RWPE1 (cell line): ENCODE measurements around the gene CPAMD8.
A peak's percentile ranks its signal among the peaks of the same experiment; 100 is the strongest.

ENCODE experiments used
- CTCF ChIA-PET: fragments of 350-600 bp; sonication (Branson Sonifier 250); formaldehyde crosslinking; extraction: SDS; loops from one replicate; lab custom pipeline; 2021; lab: Yijun Ruan, JAX
- POLR2A ChIA-PET: fragments of 400-600 bp; formaldehyde crosslinking; extraction: SDS; loops from one replicate; lab custom pipeline; 2020; ENCODE audit warnings: antibody characterized with exemption; ENCODE audit not compliant: low non-redundant PET; lab: Yijun Ruan, JAX
- DNase-seq: peaks from one replicate; pipeline ENCODE4 v3.0.0; 2012; ENCODE audit warnings: low spot score
- H3K27ac ChIP-seq: fragments of 450-650 bp; 2 replicates; pipeline ENCODE4 v1.5.1; 2017
- CTCF ChIP-seq: fragments of 450-650 bp; conservative IDR thresholded peaks from 2 replicates; pipeline ENCODE4 v1.5.1; 2017; ENCODE audit warnings: low read depth, mild to moderate bottlenecking

CPAMD8 gene

DNA sequence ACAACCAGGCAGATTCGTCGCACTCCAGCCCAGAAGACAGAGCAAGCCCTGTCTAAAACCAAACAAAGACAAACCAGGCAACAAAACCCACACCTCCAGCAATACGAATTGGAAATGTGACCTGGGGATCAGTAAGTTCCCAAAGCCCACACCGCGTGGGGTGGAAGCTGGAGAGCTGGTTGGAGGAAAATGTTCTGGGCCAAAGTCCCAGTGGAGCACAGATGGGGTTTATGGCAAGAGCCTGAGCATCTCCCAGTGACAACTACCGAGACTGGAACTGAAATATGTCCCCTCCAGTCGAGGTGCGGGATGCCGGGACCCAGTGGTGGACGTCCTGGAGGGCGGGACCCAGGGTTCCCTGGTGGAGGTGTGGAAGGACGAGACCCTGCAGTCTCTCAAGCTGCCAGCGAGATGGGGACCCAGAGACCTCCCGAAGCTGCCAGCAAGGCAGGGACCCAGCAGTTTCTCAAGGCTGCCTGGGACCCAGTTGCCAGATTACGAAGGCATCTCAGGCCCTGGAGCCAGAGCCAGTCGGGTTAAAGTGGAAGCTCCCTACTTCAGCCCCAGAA, 22.4 kb upstream of the CPAMD8 start:
- no peak for TF ChIP-seq CTCF
- DNase-seq = no peak
- H3K27ac ChIP-seq = peak overlapping the region; percentile 70
- ChIA-PET CTCF (interaction anchor here (0.6 kb wide), 1 partner anchor 25 kb away, joined by 4 read pairs; no protein-coding TSS in a partner anchor), POLR2A (no interaction called here)

DNA sequence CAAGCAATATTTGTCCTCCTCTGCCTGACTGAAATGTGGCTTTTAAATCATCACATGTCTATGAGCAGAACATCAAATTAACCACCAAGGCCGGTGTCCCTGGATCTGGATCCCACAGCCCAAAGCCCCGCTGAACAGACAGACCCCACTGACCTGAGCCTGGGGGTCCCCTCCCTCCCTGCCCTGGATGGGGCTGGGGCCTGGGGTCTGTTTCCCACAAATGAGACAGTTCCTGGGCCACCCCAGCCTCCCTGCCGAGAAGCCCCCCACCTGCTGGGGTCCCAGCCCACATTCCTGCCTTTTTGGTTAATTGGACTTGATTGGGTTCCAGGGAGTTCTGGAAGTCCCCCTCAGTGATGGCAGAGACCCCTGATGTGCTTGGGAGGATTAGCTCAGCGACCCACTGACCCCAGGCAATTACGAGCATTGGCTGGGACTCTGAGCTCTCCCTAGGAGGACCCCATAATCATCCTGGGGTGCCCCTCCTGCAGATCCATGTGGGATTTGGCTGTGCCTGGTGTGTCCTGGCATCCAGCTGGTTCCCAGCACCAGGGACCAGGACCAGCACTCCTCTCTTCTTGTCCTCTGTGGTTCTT, 19.4 kb upstream of the CPAMD8 start:
- TF ChIP-seq CTCF = no peak
- no peak for DNase-seq
- ChIA-PET POLR2A (no interaction called here), CTCF (no interaction called here)
- no peak overlapping the region for H3K27ac ChIP-seq

DNA sequence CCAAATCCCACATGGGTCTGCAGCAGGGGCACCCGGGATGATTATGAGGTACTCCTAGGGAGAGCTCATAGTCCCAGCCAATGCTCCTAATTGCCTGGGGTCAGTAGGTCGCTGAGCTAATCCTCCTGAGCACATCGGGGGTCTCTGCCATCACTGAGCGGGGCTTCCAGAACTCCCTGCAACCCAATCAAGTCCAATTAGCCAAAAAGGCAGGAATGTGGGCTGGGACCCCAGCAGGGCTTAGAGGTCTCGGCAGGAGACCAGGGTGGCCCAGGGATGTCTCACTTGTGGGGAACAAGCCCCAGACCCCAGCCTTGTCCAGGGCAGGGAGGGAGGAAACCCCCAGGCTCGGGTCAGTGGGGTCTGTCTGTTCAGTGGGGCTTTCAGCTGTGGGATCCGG, 17.1 kb upstream of the CPAMD8 start:
- DNase-seq = no peak
- ChIA-PET CTCF (interaction anchor here (0.5 kb wide), 1 partner anchor 463 kb away, joined by 6 read pairs; no protein-coding TSS in a partner anchor), POLR2A (no interaction called here)
- H3K27ac ChIP-seq = no peak overlapping the region
- TF ChIP-seq CTCF = no peak

DNA sequence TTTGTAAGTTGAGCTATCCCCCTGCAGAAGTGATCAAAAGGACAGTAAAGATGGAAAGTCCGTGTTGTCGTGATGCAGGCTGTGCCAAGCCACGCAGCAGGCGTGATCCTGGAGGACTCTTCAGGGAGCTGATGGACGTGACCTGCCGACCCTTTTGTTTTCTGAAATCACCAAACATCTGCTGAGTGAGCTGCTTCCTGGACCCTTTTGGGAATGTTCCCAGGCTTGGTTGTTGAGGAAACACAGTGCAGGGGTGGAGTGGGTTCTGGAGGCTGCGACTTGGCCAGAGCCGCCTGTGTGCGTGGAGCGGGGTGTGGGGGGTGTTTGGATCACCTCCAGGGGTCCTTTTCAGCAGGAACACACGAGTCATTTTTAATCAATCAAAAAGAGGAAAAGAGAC, 15.4 kb upstream of the CPAMD8 start:
- DNase-seq = no peak
- POLR2A ChIA-PET = no interaction called here
- TF ChIP-seq CTCF = no peak
- no peak overlapping the region for H3K27ac ChIP-seq
- CTCF ChIA-PET = interaction anchor here (0.6 kb wide), 1 partner anchor 110 kb away, joined by 3 read pairs; no protein-coding TSS in a partner anchor

DNA sequence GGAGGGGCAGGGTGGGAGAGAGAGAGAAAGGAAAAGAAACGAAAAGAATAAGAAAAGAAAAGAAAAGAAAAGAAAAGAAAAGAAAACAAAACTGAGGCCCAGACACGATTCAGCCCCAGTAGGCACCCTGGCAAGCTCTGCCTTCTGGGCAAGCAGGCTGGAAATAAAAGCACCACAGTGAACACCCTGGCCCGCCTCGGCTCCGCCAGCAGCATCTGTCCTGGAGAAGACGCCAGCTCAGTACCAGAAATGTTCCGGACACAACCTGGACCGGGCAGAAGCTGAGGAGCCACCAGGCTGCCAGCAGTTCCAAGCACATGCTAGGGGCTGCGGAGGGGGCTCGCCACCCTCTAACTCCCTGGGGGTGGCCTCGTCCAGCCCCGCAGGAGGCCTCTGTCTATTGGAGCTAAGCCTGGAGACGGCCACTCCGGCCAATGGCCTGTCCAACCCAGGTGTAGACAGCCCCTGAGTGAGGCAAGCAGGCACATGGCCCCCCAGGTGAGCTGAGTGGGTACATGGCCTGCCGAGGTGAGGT, 11.4 kb upstream of the CPAMD8 start:
- TF ChIP-seq CTCF = no peak
- H3K27ac ChIP-seq = no peak overlapping the region
- CTCF ChIA-PET = no interaction called here
- DNase-seq = no peak
- POLR2A ChIA-PET = no interaction called here

- CTCF ChIA-PET = no interaction called here
- POLR2A ChIA-PET = no interaction called here
- TF ChIP-seq CTCF = no peak
- DNase-seq = no peak
- H3K27ac ChIP-seq = no peak overlapping the region
Observed at GRCh38 chr19:17037184-17037583, 10.6 kb upstream of the CPAMD8 start.
